IMR-90 (cell line): ENCODE data around the gene SPEM1. TPM values are rescaled to one million over a fixed set of nuclear protein-coding genes. Genes with fewer than 3 reads are reported as not detected.

ENCODE experiments used
- ATAC-seq: fragments of 200-7000 bp; cut with Tn5 transposase; 2 replicates; pipeline ENCODE4 v1.9.1; 2020; ENCODE audit warnings: low read depth, mild to moderate bottlenecking, moderate library complexity
- BruUV-seq: library from RNA; stranded (reverse); fragments of 400-500 nt; replicated peaks from 2 replicates; lab custom pipeline; 2021; lab: Mats Ljungman, UMichigan
- CTCF ChIA-PET: fragments of 300-600 bp; formaldehyde crosslinking; extraction: SDS; loops from one replicate; lab custom pipeline; 2021; ENCODE audit warnings: antibody characterized with exemption; lab: Yijun Ruan, JAX
- POLR2A ChIA-PET: fragments of 300-600 bp; sonication (Branson Sonifier 250); formaldehyde crosslinking; loops from one replicate; lab custom pipeline; 2022; ENCODE audit warnings: antibody characterized with exemption; ENCODE audit not compliant: unreplicated experiment; lab: Charles Lee
- DNase-seq: peaks from one replicate; pipeline ENCODE4 v3.0.0; 2013
- H2AFZ ChIP-seq: replicated peaks from 2 replicates; pipeline ENCODE3; 2013; ENCODE audit warnings: low read length, mild to moderate bottlenecking; ENCODE audit not compliant: poor library complexity
- H2AK5ac ChIP-seq: 2 replicates; pipeline ENCODE4 v1.6.1; 2013; ENCODE audit warnings: low read depth, low read length, inconsistent platforms
- H2AK9ac ChIP-seq: replicated peaks from 2 replicates; pipeline ENCODE3; 2013; ENCODE audit warnings: mild to moderate bottlenecking, low read depth, low read length, moderate library complexity; ENCODE audit not compliant: poor library complexity
- H2BK120ac ChIP-seq: 2 replicates; pipeline ENCODE4 v1.6.1; 2013; ENCODE audit warnings: low read depth, low read length, inconsistent platforms
- H2BK15ac ChIP-seq: 3 replicates; pipeline ENCODE4 v1.6.1; 2013; ENCODE audit warnings: low read depth, low read length, inconsistent platforms
- H2BK20ac ChIP-seq: 2 replicates; pipeline ENCODE4 v1.6.1; 2013; ENCODE audit warnings: low read depth, mild to moderate bottlenecking, inconsistent platforms, low read length, moderate library complexity
- H2BK5ac ChIP-seq: 2 replicates; pipeline ENCODE4 v1.6.1; 2013; ENCODE audit warnings: mild to moderate bottlenecking, low read depth, low read length, inconsistent platforms; ENCODE audit not compliant: poor library complexity, severe bottlenecking
- H3K14ac ChIP-seq: replicated peaks from 2 replicates; pipeline ENCODE4 v1.6.1; 2013; ENCODE audit warnings: low read depth, low read length, inconsistent platforms
- H3K18ac ChIP-seq: 2 replicates; pipeline ENCODE4 v1.6.1; 2013; ENCODE audit warnings: low read depth, low read length, control low read depth
- H3K23ac ChIP-seq: 2 replicates; pipeline ENCODE4 v1.6.1; 2013; ENCODE audit warnings: low read depth, low read length, inconsistent platforms
- H3K27ac ChIP-seq: 2 replicates; pipeline ENCODE4 v1.5.1; 2013; ENCODE audit warnings: mild to moderate bottlenecking, control low read depth, low read length; ENCODE audit not compliant: insufficient read depth
- H3K27me3 ChIP-seq: 2 replicates; pipeline ENCODE4 v1.6.1; 2013; ENCODE audit warnings: low read length; ENCODE audit not compliant: control insufficient read depth, insufficient read depth
- H3K36me3 ChIP-seq: 2 replicates; pipeline ENCODE4 v1.6.1; 2013; ENCODE audit warnings: low read length, mixed read lengths; ENCODE audit not compliant: control insufficient read depth, insufficient read depth
- H3K4ac ChIP-seq: 2 replicates; pipeline ENCODE4 v1.6.1; 2013; ENCODE audit warnings: low read depth, low read length, inconsistent platforms
- H3K4me1 ChIP-seq: 2 replicates; pipeline ENCODE4 v1.6.1; 2013; ENCODE audit warnings: low read length, mixed read lengths; ENCODE audit not compliant: control insufficient read depth, insufficient read depth
- H3K4me2 ChIP-seq: 2 replicates; pipeline ENCODE4 v1.6.1; 2013; ENCODE audit warnings: low read depth, mild to moderate bottlenecking, control low read depth, low read length, moderate library complexity
- H3K4me3 ChIP-seq: 2 replicates; pipeline ENCODE4 v1.5.1; 2013; ENCODE audit warnings: low read depth, mild to moderate bottlenecking, control low read depth, low read length, moderate library complexity; ENCODE audit not compliant: insufficient read depth
- H3K56ac ChIP-seq: 2 replicates; pipeline ENCODE4 v1.6.1; 2013; ENCODE audit warnings: low read length, inconsistent platforms; ENCODE audit not compliant: insufficient read depth; ENCODE audit errors: extremely low read depth
- H3K79me1 ChIP-seq, 2 experiments: 2 replicates each; pipeline ENCODE4 v1.6.1; 2013; ENCODE audit warnings: low read length in 2 of 2, inconsistent platforms in 1 of 2, low read depth in 1 of 2
- H3K9ac ChIP-seq: 2 replicates; pipeline ENCODE4 v1.6.1; 2013; ENCODE audit warnings: low read depth, low read length, control low read depth
- H3K9me1 ChIP-seq: 2 replicates; pipeline ENCODE4 v1.6.1; 2013; ENCODE audit warnings: low read length, inconsistent platforms; ENCODE audit not compliant: insufficient read depth
- H3K9me3 ChIP-seq: 2 replicates; pipeline ENCODE4 v1.6.1; 2013; ENCODE audit warnings: low read length; ENCODE audit not compliant: control insufficient read depth, insufficient read depth
- H4K20me1 ChIP-seq: 2 replicates; pipeline ENCODE4 v1.6.1; 2013; ENCODE audit warnings: low read length, inconsistent platforms; ENCODE audit not compliant: insufficient read depth
- H4K5ac ChIP-seq: 2 replicates; pipeline ENCODE4 v1.6.1; 2013; ENCODE audit warnings: mild to moderate bottlenecking, low read depth, low read length, control low read depth
- H4K8ac ChIP-seq, 2 experiments: 2 replicates each; pipeline ENCODE4 v1.6.1; 2013; ENCODE audit warnings: low read depth in 2 of 2, low read length in 2 of 2, control low read depth in 1 of 2, inconsistent platforms in 1 of 2
- H4K91ac ChIP-seq: 2 replicates; pipeline ENCODE4 v1.6.1; 2013; ENCODE audit warnings: low read depth, low read length, inconsistent platforms; ENCODE audit not compliant: insufficient read depth
- BHLHE40 ChIP-seq: fragments of 150-350 bp; IDR thresholded peaks from 2 replicates; pipeline ENCODE4 v1.6.1; 2016; ENCODE audit warnings: mild to moderate bottlenecking, low read depth, low read length
- CEBPB ChIP-seq: IDR thresholded peaks from 2 replicates; pipeline ENCODE4 v1.6.1; 2012; ENCODE audit warnings: low read depth, low read length, improper control_type of control experiment
- CTCF ChIP-seq: conservative IDR thresholded peaks from 2 replicates; pipeline ENCODE4 v1.5.1; 2012; ENCODE audit warnings: mild to moderate bottlenecking, low read depth, low read length, improper control_type of control experiment
- MAFK ChIP-seq: IDR thresholded peaks from 2 replicates; pipeline ENCODE4 v1.6.1; 2012; ENCODE audit warnings: low read depth, low read length, improper control_type of control experiment
- MAZ ChIP-seq: IDR thresholded peaks from 2 replicates; pipeline ENCODE4 v1.6.1; 2012; ENCODE audit warnings: low read depth, mild to moderate bottlenecking, low read length, improper control_type of control experiment, moderate library complexity, borderline replicate concordance
- MXI1 ChIP-seq: IDR thresholded peaks from 2 replicates; pipeline ENCODE4 v1.6.1; 2012; ENCODE audit warnings: low read depth, mild to moderate bottlenecking, low read length, moderate library complexity, borderline replicate concordance
- POLR2A ChIP-seq: IDR thresholded peaks from 2 replicates; pipeline ENCODE4 v1.6.1; 2012; ENCODE audit warnings: mild to moderate bottlenecking, low read depth, low read length
- WGBS, 2 experiments: methylation state at CpG; one replicate each; pipeline versions ENCODE4 v1.1.5 to v1.1.7; 2013; ENCODE audit warnings: missing lambda C conversion rate in 2 of 2; ENCODE audit not compliant: insufficient read length in 1 of 2; ENCODE audit errors: extremely low coverage in 2 of 2; 5-methylcytosine and 5-hydroxymethylcytosine counted together
- dilution Hi-C: fragments of 300-500 bp; cut with HindIII; formaldehyde crosslinking; loops from one replicate; pipeline ENCODE4 v1.14.3; 2018; ENCODE audit warnings: low sequenced_read_pairs; ENCODE audit not compliant: unreplicated experiment
- in situ Hi-C: fragments of 300-500 bp; cut with MboI; formaldehyde crosslinking; loops from 3 replicates; pipeline ENCODE4 v1.14.3; 2019; ENCODE audit warnings: low sequenced_read_pairs, inconsistent platforms, mixed read lengths
- intact Hi-C: fragments of 100-400 bp; cut with micrococcal nuclease; formaldehyde crosslinking; loops from 2 replicates; pipeline ENCODE4 v1.10.0; 2022
- polyA plus RNA-seq, 3 experiments: library from polyadenylated mRNA; depleted of rRNA; stranded (reverse); fragments of >200 nt; gene quantifications; 2 replicates each; pipeline ENCODE4 v1.2.3, GENCODE V29; 2012; ENCODE audit warnings: low replicate concordance in 1 of 3
- total RNA-seq: library from RNA; depleted of rRNA; stranded (reverse); fragments of >200 nt; gene quantifications from 2 replicates; pipeline ENCODE4 v1.2.3, GENCODE V29; 2012
- TF ChIP-seq, protein P1 (sequence below): fragments of 150-350 bp; IDR thresholded peaks from 2 replicates; pipeline ENCODE4 v1.6.1; 2016; ENCODE audit warnings: low read depth, mild to moderate bottlenecking, low read length, moderate library complexity, borderline replicate concordance
- TF ChIP-seq, protein P2 (sequence below): fragments of 150-350 bp; IDR thresholded peaks from 2 replicates; pipeline ENCODE4 v1.6.1; 2017; ENCODE audit warnings: mild to moderate bottlenecking, antibody characterized with exemption, low read length, low read depth

The SPEM1 gene
- total and polyA plus RNA-seq, 2 of the 4 experiments (the other 2 are of a cell fraction) = not detected

DNA sequence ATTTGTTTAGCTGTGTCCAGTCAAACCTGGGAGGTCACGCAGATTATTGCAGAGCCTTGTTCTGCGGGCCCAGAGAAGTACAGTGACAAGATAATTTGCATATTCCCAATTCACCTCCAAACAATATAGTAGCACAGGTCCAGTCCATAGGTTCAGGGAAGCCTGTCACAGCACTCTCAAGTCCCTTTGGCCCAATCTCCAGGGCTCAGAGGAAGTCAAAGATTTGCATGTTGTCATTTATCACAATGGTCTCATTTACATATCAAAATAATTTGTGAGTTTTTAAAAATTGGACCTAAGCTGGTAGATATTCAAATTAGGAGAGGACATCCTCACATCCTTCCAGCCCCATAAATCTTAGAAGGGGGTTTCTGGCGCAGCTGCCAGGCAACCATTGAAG is 47.4 kb downstream of the SPEM1 start:
- BruUV-seq = no TSS peak
- Histone ChIP-seq H2BK20ac (no peak overlapping the region), H2BK5ac (no peak overlapping the region), H2AK9ac (no peak overlapping the region), H2AFZ (no peak overlapping the region), H3K56ac (no peak overlapping the region), H3K4ac (no peak overlapping the region), H3K27me3 (no peaks in the 10 kb centered on the region), H4K20me1 (peaks cover 73% of the 10 kb centered on the region), H3K4me2 (no peak overlapping the region), H2AK5ac (no peak overlapping the region), H3K4me3 (no peak overlapping the region), H4K91ac (no peak overlapping the region), H2BK15ac (no peak overlapping the region), H4K5ac (no peak overlapping the region), H3K14ac (no peak overlapping the region), H3K9ac (no peak overlapping the region), H3K9me3 (no peaks in the 10 kb centered on the region), H3K9me1 (peaks cover 25% of the 10 kb centered on the region), H3K36me3 (peaks cover 37% of the 10 kb centered on the region), H3K79me1 (peaks cover 9 to 77% of the 10 kb centered on the region in 2 experiments), H4K8ac (no peak overlapping the region), H3K27ac (no peak overlapping the region), H3K23ac (no peak overlapping the region), H3K4me1 (peaks cover 12% of the 10 kb centered on the region; the same call in 1 of the 2 replicates), H2BK120ac (no peak overlapping the region), H3K18ac (no peak overlapping the region)
- in situ Hi-C loops = no loop called here
- DNase-seq (no peak), ATAC-seq (no peak)
- CTCF ChIA-PET = no interaction called here
- intact Hi-C loops = no loop called here
- POLR2A ChIA-PET = no interaction called here
- dilution Hi-C loops = no loop called here
- no peak for TF ChIP-seq POLR2A
- TF ChIP-seq MAZ = no peak
- TF ChIP-seq MXI1 = no peak
- no peak for TF ChIP-seq BHLHE40
- TF ChIP-seq MAFK = no peak
- TF ChIP-seq CTCF = no peak
- TF ChIP-seq CEBPB = no peak
- TF ChIP-seq, protein P1, sequence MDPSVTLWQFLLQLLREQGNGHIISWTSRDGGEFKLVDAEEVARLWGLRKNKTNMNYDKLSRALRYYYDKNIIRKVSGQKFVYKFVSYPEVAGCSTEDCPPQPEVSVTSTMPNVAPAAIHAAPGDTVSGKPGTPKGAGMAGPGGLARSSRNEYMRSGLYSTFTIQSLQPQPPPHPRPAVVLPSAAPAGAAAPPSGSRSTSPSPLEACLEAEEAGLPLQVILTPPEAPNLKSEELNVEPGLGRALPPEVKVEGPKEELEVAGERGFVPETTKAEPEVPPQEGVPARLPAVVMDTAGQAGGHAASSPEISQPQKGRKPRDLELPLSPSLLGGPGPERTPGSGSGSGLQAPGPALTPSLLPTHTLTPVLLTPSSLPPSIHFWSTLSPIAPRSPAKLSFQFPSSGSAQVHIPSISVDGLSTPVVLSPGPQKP = no peak
- TF ChIP-seq, protein P2, sequence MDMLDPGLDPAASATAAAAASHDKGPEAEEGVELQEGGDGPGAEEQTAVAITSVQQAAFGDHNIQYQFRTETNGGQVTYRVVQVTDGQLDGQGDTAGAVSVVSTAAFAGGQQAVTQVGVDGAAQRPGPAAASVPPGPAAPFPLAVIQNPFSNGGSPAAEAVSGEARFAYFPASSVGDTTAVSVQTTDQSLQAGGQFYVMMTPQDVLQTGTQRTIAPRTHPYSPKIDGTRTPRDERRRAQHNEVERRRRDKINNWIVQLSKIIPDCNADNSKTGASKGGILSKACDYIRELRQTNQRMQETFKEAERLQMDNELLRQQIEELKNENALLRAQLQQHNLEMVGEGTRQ = no peak
- WGBS, 2 experiments = no CpG with 5 or more reads among the region's 3 CpGs
